ENCODE measurements around the gene RGS6.

RGS6 gene

DNA sequence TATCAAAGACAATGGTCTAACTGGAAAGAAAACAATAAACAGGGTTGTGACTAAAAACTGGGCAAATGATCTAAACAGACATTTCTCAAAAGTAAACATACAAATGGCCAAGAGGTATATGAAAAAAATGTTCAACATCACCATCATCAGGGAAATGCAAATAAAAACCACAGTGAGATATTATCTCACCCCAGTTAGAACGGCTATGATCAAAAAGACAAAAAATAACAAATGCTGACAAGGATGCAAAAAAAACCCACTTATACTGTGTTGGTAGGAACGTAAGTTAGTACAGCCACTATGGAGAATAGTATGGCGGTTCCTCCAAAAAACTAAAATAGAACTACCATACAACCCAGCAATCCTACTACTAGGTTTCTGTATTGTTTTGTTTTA, 470.1 kb downstream of the RGS6 start:
- no peak for DNase-seq (ENCODE audit: low read depth, low spot score)

DNA sequence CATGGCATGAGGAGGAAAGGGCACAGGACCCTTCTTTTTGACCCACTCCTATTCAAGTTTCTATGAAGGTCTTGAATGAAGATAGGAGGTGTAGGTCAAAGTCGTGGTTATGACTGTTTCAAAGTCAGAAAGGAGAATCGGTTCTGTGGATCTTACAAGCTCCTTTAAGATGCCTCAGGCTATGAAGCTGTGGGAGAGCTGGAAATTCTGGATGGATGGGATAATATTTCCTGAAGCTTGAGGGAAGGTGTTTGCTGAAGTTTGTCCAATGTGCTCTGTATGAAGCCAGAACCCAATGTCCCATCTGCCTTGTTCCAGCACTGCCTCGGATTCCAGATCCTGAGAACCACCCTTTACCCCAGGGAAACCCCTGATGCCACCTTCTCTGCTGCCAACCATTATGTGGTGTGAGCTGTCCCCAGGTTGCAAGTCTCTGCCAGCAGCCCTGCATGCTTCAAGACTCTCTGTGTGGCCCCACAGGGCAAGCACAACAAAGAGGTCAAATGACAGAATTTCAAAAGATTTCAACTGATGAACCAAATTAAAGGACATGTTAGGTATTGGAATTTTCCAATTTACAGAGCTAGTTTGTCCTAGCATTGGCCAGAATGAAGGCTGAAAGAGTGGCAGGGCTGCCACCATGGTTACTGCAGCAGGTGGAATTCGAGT, 472.0 kb downstream of the RGS6 start:
- DNase-seq (ENCODE audit: low read depth, low spot score) = peak; percentile 16

DNA sequence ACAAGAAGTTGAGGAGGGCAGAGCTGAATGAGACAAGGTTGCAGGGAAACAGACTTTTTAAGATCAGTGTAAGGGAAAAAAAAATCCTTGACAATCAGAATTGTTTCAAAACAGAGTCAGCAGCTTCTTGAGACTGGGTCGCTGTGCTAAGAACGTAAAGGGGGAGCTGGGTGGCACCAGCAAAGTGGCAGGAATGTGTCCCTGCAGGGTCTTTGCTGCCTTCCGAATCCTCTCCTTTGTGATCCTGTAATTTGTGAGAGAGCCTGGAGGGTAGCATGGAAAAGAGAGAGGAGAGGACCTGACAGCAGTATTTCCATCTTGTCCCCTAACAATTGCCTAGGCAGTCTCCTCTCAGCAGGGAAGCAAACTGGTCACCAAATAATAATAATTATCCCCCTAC, 472.8 kb downstream of the RGS6 start:
- peak; percentile 71 for DNase-seq (ENCODE audit: low read depth, low spot score)

DNA sequence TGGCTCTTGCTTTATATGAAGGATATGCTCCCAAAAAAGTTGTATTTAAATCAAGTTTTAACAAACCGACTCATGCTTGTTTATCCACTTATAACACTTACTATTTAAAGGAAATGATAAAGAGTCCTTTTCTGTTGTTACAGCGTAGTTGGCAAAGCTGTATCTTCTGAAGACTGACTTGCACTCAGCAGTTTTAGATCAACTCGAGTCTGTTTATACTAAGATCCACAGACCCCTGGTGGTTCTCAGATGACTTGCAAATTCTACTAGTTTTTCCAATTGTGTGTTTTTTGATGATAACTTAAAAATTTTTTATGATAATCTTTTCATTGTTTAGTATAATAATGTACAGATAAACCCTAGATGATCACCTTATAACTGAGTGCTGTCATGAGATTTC, 475.8 kb downstream of the RGS6 start:
- no peak for DNase-seq (ENCODE audit: low read depth, low spot score)

DNA sequence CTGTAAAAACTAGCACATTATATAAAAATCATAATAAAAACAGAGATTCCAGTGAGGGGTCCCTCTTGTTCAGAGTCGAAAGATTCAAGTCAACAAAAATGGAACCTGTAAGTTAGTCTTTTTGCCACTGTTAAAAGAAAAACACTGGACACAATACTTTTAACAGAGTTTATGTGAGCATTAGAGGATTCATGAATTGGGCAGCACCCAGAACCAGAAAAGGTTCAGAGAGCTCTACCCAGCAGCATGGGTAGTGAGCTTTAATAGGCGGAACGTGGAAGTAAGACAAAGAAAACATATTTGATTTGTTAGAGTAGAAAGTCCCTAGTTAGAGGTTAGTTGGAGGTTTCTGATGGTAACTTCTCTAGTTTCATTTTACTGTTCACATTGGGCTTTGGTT, 476.8 kb downstream of the RGS6 start:
- no peak for DNase-seq (ENCODE audit: low read depth, low spot score)

DNA sequence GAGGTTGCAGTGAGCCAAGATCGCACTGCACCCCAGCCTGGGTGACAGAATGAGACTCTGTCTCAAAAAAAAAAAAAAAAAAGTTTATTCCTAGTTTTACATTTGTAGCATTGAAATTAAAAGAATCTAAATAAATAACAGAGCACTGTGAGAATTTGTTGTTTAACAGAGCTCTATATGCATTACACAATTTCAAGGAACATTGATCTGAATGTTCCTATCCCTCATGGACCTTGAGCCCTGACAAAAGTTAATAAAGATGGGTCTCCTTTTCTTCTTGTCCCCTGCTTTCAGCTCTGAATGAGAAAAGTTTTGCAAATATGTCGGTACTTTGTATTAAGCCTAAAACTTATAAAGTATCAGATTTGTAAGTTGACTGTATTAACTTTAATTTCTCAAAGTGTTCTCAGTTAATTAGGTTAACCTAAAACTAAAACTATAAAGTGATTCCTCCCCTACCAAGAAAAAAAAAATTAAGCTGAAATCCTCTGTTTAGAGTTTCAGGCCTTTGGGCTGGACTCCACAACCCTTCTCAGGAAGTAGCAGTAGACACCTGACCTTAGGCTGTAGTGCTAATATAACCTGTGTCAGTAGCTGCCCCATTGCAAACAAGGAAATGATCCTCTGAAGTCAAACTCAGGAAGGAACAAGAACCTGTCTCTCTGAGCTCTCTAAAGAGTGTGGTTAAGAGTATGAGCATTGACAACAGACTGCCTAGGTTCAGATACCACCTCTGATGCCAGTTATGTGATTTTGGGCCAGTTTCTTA, 484.0 kb downstream of the RGS6 start:
- DNase-seq (ENCODE audit: low read depth, low spot score) = no peak

DNA sequence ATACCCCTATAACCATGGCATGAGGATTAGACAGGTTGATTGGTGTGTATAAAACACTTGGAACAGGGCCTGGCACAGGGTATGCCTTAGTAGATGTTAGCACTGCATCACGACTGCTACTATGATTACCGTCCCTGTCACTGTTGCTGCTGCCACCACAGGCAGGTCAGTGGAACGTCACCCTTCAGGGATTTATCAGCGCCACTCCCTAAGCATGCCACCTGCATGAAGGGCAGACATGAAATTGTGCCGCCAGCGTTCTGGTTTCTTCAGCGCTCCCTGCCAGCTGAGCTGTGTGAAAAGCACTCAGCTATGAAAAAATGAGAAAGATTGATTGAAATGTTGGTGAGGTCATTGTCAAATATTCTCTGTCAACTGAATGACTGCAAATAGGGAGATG, 484.7 kb downstream of the RGS6 start:
- DNase-seq (ENCODE audit: low read depth, low spot score) = no peak

DNA sequence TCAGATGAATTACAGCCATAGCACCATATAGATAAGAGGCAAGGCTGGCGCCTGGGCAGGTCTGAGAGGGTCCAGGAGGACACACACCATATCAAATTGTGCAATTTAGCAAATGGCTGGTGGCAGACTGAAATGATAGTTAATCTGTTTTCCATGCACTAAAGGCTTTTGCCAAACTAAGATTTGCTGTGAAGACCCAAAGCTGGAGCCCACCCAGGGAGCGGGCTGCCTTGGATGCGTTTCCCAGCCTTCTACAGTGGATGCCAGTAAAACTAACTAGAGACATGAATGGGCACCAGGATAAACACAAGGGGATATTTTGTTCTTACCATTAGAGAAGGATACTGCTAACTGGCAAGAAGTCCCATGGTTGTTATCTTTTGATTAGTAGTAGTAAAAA, 486.6 kb downstream of the RGS6 start:
- no peak for DNase-seq (ENCODE audit: low read depth, low spot score)

DNA sequence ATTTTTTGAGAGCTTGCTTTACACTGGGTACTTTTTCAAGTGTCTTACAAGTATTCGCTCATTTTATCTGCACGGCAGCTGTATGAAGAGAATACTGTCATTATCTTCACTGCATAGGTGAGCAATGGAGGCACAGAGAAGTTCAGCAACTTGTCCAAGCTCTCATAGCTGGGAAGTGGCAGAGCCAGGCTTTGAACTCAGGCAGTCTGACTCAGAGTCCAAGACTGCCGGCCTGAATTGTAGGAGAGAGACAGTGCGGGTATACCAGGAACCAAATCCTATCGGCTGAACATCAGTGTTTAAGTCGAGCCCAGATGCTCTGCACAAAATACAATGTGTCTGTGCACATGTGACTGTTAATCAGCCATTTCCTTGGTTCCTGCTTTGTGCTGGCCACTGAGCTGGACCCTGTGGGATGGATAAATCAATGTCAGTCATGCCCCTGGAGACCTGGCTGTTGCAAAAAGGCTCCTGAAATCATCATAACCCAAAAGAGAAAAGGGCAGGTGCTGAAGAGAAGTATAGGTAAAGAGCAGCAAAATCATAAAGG, 487.1 kb downstream of the RGS6 start:
- DNase-seq (ENCODE audit: low read depth, low spot score) = no peak

DNA sequence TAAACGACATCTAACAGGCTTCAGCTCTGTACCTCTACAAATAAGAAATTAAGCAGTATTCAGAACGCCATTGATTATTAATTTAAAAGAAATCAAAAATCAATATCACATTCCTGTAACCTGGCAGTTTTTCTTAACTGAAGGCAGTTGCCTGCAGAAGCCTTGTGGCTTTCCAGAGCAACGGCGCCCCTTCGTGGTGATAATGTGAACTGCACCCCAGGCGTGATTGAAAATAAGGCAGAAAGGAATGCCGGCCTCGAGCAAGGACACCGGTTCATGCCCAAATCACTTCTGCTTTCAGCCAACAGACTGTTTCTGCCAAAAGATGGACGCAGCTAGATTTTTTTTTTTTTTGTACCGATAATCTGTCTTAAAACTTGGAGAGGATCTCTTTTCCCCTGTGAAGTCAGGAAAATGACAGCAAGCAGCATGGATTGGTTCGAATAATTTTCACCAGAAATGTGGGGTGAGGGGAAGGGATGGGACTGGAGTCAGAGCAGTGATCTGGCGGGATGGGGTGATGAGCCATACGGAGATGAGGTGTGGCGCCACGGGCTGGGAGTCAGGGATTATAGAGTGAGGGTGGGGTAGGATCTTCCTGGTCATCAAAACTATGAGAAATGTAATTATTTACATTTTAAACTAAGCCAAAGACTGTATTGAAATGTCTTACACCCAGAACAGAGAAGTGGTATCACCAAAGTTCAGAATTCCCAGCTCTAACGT, 488.7 kb downstream of the RGS6 start:
- peak; percentile 91 for DNase-seq (ENCODE audit: low read depth, low spot score)

DNA sequence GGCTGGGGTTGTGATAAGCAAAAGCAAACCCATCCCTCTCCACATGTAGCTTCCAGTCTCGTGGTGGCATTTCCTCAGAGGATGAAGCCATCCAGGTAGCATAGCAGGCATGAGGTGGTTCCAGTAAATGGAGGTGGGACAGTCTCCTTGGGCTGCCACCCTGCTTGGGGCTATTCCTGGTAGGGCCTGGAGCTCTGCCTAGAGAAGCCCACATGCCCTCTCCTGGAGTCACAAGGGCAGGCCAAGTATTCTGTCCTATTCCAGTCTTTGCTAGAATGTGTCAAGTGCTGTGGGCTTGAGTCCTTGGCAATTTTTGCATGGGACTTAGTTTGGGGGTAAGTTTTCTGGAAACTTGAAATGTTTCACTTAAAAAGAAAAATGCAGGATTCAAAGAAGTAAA, 491.7 kb downstream of the RGS6 start:
- DNase-seq (ENCODE audit: low read depth, low spot score) = no peak

DNA sequence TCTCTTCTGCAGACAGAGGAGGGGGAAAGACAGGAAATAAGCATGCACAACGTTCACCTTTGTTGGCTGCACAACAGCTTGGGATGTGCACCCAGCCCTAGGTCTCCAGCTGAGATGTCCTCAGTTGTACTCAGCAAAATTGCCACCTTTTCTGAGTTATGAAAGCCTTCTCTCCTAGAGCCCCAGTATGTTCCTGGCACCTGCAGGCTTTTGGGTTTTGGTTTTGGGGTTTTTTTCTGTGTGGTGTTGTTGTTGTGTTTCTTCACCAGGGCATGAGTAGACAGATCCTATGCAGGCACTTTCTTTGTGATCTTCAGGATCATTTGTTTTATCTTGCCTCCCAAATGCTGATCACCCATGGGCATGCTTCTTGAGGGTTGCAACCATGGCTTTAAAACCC, 498.2 kb downstream of the RGS6 start:
- DNase-seq (ENCODE audit: low read depth, low spot score) = no peak

DNA sequence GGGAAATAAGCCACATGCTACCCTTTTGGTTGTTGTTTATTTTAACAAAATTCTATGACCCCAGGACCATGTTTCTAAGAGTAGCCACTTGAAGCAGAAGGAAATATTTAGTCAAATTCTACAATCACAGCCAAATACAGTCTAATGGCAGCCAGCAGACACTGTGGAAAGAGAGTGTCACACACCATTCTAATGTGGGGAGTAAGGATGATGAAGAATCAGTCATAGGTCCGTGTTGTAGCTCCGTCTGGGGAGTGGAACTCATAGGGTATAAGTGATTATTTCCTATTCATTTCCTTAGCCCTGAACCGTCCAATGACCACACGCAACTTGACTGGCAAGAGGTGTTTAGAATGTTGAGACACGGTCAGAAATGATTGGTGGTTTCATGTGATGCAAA, 500.5 kb downstream of the RGS6 start:
- no peak for DNase-seq (ENCODE audit: low read depth, low spot score)

DNA sequence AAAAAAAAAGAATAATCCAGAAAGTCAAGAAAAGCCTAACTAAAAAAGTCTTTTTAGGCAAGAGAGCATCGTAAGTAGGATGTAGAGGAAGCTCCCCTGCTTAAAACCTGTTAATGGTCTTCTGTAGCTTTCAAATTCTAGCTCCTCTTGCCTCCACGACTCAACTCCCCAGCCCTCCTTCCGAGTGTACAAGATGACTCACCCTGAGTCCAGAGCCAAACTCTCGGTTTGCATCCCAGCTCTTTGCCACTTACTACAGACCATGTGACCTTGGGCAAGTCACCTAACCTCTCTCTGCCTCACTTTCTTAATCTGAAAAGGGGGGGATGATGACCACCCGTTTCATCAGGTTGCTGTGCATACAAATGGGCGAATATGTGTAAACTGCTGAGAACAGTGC, 501.3 kb downstream of the RGS6 start:
- no peak for DNase-seq (ENCODE audit: low read depth, low spot score)

DNA sequence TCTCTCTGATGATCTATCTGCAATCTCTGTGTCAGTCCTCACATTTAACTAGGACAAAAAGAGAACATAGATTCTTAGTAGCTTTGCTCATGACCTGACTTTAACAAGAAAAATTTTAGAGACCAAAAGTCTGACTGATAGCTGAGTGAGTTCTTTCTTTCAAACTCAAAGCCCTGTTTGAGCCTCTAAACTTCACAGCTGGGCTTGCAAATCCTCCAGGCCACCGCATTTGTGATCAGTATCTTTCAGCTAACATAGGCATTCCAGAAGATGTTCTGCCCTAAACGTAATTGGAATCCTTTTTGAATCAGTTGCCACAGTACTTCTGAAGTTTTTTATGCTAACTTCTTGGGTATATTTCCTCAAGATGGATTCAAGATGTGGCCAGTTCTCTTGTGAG, 502.6 kb downstream of the RGS6 start:
- no peak for DNase-seq (ENCODE audit: low read depth, low spot score)

DNA sequence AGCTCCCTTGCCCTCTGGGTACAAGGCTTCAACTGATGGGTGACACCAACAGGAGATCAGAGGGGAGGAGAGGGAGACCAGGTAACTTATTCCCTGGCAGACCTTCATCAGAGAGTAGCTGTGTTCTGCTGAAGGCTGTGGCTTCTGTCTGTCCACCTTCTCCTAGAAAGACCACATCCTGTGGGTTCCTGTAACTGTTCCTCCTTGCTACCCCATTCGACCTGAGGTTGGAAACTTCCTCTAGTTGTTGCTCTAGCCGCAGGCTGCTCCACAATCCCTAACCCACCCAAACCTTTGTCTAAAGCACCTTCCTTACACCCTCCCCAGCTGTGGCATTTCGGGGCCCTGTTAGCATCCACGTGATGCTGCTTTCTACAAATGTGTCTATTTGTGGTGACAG, 507.5 kb downstream of the RGS6 start:
- no peak for DNase-seq (ENCODE audit: low read depth, low spot score)

DNA sequence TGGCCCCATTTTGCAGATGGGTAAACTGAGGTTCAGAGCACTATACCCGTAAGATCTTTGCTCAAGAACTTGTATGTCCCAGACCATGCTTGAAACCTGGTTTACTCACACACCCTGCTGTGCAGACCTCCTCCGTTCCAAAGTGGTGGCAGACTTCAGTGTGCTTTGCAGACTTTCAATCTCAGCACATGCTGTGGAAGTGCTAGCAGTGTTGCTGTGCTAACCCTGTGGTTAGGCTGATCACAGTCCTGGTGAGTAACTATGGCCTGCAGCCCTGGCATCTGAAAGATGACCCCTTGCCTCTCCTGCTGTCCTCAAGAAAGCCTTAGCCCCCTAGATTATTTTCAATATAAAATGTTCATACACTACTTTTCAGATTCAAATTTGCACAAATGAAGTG, 511.0 kb downstream of the RGS6 start:
- no peak for DNase-seq (ENCODE audit: low read depth, low spot score)

DNA sequence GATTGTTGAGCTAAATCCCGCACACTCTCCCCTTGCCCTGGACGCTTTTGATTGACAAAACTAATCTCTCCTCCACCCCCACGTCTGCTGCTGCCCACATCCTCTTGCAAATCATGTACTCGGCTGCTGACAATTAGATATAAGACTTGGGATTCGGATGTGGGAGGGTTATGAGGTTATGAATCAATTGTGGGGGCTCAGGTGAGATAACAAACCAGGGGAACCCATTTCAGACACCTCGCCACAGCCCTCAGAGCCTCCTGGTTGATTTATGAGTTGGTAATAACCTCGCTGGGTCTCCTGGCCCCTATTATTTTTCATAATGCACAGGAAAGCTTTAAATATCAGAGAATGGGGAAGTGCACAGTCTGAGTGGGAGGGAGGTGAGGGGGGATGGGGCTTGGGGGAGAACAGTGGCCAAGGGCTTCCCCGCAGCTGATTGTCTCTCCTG, 511.8 kb downstream of the RGS6 start:
- DNase-seq (ENCODE audit: low read depth, low spot score) = no peak

DNA sequence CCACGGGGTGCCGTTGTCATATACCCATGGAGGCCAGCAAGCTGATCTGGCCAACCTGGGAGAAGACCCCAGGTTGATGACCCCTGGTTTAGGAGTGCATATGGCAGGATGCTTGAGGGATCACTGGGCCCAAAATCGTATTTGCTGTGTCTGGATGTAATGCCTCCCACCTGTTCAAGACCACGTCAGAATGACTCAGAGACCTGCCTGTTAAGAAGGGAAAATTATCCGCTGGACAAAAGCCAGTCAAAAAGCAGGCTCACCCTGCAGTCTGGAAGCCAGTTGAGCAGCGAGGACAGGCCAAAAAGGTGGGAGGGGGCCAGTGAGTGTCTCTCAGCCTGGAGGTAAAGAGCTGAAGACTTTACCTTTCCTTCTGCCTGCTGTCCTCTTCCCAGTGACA, 512.5 kb downstream of the RGS6 start:
- no peak for DNase-seq (ENCODE audit: low read depth, low spot score)

DNA sequence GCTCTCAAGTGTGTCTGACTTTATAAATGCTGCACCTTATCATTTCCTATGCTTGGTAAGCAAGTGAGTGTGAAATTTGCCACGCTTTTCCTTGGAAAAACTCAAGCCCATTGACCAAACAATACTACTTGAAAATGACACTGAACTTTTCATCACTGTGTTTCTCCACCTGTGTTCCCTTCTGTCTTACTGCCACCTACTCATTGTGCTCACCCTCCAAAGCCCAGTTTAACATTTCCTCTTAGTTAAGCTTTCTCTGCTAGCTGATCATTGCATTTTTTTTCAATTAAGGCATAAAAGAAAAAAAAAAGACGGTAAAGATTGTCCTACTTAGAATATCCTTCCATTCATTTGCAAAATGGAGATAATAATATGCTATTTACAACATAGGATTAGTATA, 516.0 kb downstream of the RGS6 start:
- no peak for DNase-seq (ENCODE audit: low read depth, low spot score)

DNA sequence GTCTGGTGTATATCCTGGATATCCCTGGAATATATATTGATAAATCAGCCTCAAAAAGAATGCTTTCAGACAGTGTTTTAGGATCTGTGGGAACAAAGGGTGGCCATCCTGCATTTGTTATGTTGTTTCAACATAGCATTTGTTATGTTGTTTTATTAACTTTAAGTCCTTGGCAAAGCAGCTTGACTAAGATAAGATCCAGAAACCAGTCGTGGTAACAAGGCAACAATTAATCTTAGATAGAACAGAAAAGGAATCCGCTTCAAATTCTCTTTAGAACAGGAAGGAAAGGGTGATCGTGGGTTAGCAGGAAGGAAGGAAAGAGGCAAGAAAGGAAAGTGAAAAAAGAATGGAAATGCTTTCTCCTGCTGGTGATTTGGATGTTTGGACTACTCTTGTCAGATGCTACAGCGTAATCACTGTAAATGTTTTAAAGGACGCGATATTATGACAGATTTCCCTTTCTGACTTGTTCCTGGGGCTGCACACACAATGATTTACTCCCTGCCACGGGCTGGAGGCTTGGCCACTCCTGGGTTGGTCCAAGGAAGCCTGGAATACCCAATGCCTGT, 518.3 kb downstream of the RGS6 start:
- DNase-seq (ENCODE audit: low read depth, low spot score) = no peak

All from ELF-1 (cell line).